Ovary (tissue), 9 donors: ENCODE measurements around the gene SS18L1. TPM values are rescaled to one million over a fixed set of nuclear protein-coding genes. Genes with fewer than 3 reads are reported as not detected.

Experiments used
- DNase-seq, 5 donors: peaks; one replicate each; pipeline ENCODE4 v3.0.0-alpha.2; 2019 to 2020
- H3K27ac ChIP-seq, 2 donors: fragments of 200-600 bp; one replicate each; pipeline versions ENCODE4 v1.5.1 to v1.8.0; 2019 to 2022
- H3K27me3 ChIP-seq: fragments of 200-600 bp; one replicate; pipeline ENCODE4 v1.8.0; 2022
- H3K36me3 ChIP-seq: fragments of 200-600 bp; sonication (generic); one replicate; pipeline ENCODE4 v1.5.1; 2019
- H3K4me1 ChIP-seq: one replicate; pipeline ENCODE4 v1.8.1; 2013; ENCODE audit warnings: mild to moderate bottlenecking, moderate library complexity; ENCODE audit not compliant: insufficient read depth
- H3K4me3 ChIP-seq: fragments of 200-600 bp; sonication (generic); one replicate; pipeline ENCODE4 v1.5.1; 2017
- H3K9me3 ChIP-seq, 2 donors: fragments of 200-600 bp in 1 of 2; sonication (generic) in 1 of 2; one replicate each; pipeline versions ENCODE4 v1.5.1 to v1.8.1; 2013 to 2019; ENCODE audit warnings: mild to moderate bottlenecking in 1 of 2, moderate library complexity in 1 of 2
- CTCF ChIP-seq, 3 donors: fragments of 450-650 bp in 2 of 3; fragments of 200-600 bp in 1 of 3; IDR thresholded peaks; one replicate each; pipeline versions ENCODE4 v1.5.1 to v1.8.0; 2016 to 2022; ENCODE audit warnings: antibody characterized with exemption in 3 of 3, mild to moderate bottlenecking in 1 of 3
- EP300 ChIP-seq: sonication (generic); formaldehyde crosslinking; IDR thresholded peaks from one replicate; pipeline ENCODE4 v1.6.1; 2017; ENCODE audit warnings: antibody characterized with exemption
- POLR2A ChIP-seq: fragments of 450-650 bp; IDR thresholded peaks from one replicate; pipeline ENCODE4 v1.6.1; 2017; ENCODE audit warnings: antibody characterized with exemption, mild to moderate bottlenecking, moderate library complexity
- WGBS, 3 donors: extraction: QIAGEN DNeasy Blood & Tissue Kit in 1 of 3; methylation state at CpG; one replicate each; pipeline versions ENCODE4 v1.1.5 to v1.1.7; 2013 to 2017; 5-methylcytosine and 5-hydroxymethylcytosine counted together
- intact Hi-C, 4 donors: fragments of 100-400 bp; cut with DNase I; formaldehyde crosslinking; loops; one replicate each; pipeline versions ENCODE4 v1.11.0 to v1.15.1; 2022 to 2023
- polyA plus RNA-seq, 2 donors: library from polyadenylated mRNA; stranded (reverse); fragments of 200-250 nt in 1 of 2; fragments of 350-450 nt in 1 of 2; fragmentation: Illumina TruSeq in 1 of 2; extraction: RNeasy Lipid Tissue Mini Kit (QIAGEN cat#74804) in 1 of 2; gene quantifications; one replicate each; pipeline ENCODE4 v1.2.3, GENCODE V29; 2013 to 2014
- total RNA-seq, 7 donors: library from RNA; depleted of rRNA in 2 of 7; stranded (reverse); fragments of >200 nt in 2 of 7; fragmentation: NEBNext Ultra II Directional in 3 of 7; extraction: Animal tissue kit (Norgen Biotek cat#: 25700) in 3 of 7; gene quantifications; one replicate each; pipeline versions ENCODE4 v1.1.0 to v1.2.4, GENCODE V29; 2016 to 2023
- donor health status: DM: no; HTN: no; CAD: no; lungs with moderate emphysema.
- donor health status: DM: no; HTN: no; CAD: no.
- donor health status: Bipolar disorder and iron deficiency.
- donor health status: DM: yes; HTN: yes; CAD: no.
- donor health status: DM: no; HTN: no; CAD: no.
- donor health status: DM: yes; HTN: yes; CAD: no.

Gene SS18L1
- total and polyA plus RNA-seq, 9 donors: 7.7 to 14.3 (median 12.4) TPM

GRCh38 chr20:62116558-62117361 is 26.8 kb upstream of the SS18L1 start:
- Histone ChIP-seq H3K27ac (no peak overlapping the region), H3K36me3 (no peaks in the 10 kb centered on the region), H3K4me3 (no peak overlapping the region), H3K27me3 (no peaks in the 10 kb centered on the region), H3K4me1 (no peaks in the 10 kb centered on the region), H3K9me3 (peaks cover 0 to 6% of the 10 kb centered on the region in 2 donors)
- WGBS, 3 donors: 68 to 71% (median 70%) methylated on average over 38 of the region's 38 CpGs
- DNase-seq: no peak
- intact Hi-C loops: loop anchor here in 1 of 4 donors (5.0 kb wide), 1 partner anchor 39 kb away; no protein-coding TSS in a partner anchor
- TF ChIP-seq EP300 (no peak), CTCF (IDR thresholded peaks at IDR 0.05) (no peak), POLR2A (no peak)

- Histone ChIP-seq H3K27ac (no peak overlapping the region), H3K4me3 (no peak overlapping the region), H3K27me3 (no peaks in the 10 kb centered on the region), H3K9me3 (peaks cover 0 to 4% of the 10 kb centered on the region in 2 donors), H3K36me3 (no peaks in the 10 kb centered on the region), H3K4me1 (no peaks in the 10 kb centered on the region)
- no peak for DNase-seq
- TF ChIP-seq CTCF (IDR thresholded peaks at IDR 0.05): no peak
- no peak for TF ChIP-seq EP300
- TF ChIP-seq POLR2A: no peak
- WGBS, 3 donors: 12 to 27% (median 15%) methylated on average over 9 of the region's 9 CpGs
- intact Hi-C loops: loop anchor here in 1 of 4 donors (5.0 kb wide), 1 partner anchor 40 kb away; no protein-coding TSS in a partner anchor
These were observed 26.3 kb upstream of the SS18L1 start for GRCh38 chr20:62117362-62117646.

DNA sequence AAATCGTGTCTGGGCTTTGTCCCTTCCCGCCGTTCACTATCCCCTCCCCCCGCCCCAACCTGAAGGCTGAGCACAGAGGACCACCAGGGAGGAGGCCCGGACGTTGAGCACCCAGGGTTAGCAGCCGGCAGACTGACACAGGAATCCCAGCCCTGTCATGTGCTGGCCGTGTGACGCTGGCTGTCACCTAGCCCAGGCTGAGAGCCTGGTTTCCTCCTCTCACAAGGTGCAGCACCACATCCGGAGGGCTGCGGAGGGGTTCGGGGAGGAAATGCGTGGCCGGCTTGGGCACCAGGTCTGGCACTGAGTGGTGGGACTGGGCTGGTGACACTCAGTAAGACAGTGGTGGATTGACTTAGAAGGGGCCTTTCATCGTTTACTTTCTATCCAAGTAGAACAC is 25.9 kb upstream of the SS18L1 start:
- WGBS, 3 donors: 36 to 45% (median 36%) methylated on average over 15 of the region's 15 CpGs
- H3K27ac ChIP-seq: no peak overlapping the region
- no peaks in the 10 kb centered on the region for H3K4me1 ChIP-seq
- no peaks in the 10 kb centered on the region for H3K36me3 ChIP-seq
- H3K4me3 ChIP-seq: no peak overlapping the region
- intact Hi-C loops: loop anchor here in 1 of 4 donors (5.0 kb wide), 1 partner anchor 40 kb away; no protein-coding TSS in a partner anchor
- DNase-seq: no peak
- no peaks in the 10 kb centered on the region for H3K9me3 ChIP-seq
- H3K27me3 ChIP-seq: no peaks in the 10 kb centered on the region
- TF ChIP-seq EP300 (no peak), CTCF (IDR thresholded peaks at IDR 0.05) (no peak), POLR2A (no peak)

GRCh38 chr20:62118113-62119043 is 25.2 kb upstream of the SS18L1 start:
- intact Hi-C loops: loop anchor here in 1 of 4 donors (5.0 kb wide), 1 partner anchor 41 kb away; no protein-coding TSS in a partner anchor
- Histone ChIP-seq H3K27me3 (no peaks in the 10 kb centered on the region), H3K27ac (no peak overlapping the region), H3K36me3 (no peaks in the 10 kb centered on the region), H3K4me1 (peaks cover under 1% of the 10 kb centered on the region), H3K4me3 (no peak overlapping the region), H3K9me3 (no peaks in the 10 kb centered on the region)
- WGBS, 3 donors: 46 to 56% (median 49%) methylated on average over 21 of the region's 21 CpGs
- no peak for TF ChIP-seq POLR2A
- no peak for DNase-seq
